HG03095 (cell line): Measurements from ENCODE around the gene RETN.
A peak's percentile ranks its signal among the peaks of the same experiment; 100 is the strongest.

Source experiments
- ATAC-seq: cut with Tn5 transposase; IDR thresholded peaks from one replicate; pipeline ENCODE4 v1.9.1; 2021; ENCODE audit warnings: moderate library complexity; ENCODE audit not compliant: unreplicated experiment

Gene RETN, protein sequence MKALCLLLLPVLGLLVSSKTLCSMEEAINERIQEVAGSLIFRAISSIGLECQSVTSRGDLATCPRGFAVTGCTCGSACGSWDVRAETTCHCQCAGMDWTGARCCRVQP

GRCh38 chr19:7668842-7669241 is at the start of gene RETN:
TSS of gene RETN (plus strand) at chr19:7669049. CDS start at chr19:7669327, 278 bp downstream.
- ATAC-seq, result no peak

DNA sequence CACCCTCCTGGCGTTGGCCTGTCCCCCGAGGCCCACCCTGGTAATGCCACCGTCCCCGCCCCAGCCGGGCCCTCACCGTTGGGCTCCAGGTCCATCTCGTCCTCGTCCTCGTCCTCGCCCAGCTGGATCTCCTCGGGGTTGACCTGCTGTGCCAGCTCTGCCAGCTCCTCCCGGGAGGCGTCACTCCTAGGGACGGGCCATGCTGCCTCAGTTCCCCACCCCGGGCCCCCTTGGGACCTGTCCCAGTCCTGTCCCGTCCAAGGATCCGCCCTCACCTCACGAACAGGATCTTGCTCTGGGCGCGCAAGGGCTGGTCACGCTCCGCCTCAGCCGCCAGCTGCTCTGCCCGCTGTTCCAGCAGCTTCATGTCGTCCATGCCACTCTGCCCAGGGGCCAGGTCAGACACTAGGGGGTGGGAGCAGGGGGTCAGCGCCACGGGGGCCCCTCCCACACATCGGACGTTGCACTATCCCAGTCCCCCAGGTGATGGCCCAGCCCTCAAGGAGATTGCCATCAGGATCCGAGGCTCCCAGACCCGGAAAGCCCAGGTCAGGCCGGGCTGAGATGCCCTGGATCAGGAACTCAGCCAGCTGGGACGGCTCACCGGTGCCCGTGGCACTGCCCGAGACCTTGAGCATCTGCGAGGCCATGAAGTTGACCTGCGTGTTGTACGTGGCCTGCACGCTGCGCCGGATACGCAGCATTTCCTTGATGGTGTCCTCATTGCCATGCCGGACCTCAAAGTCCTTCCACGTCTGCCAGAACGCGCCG is 49.0 kb upstream of the RETN start:
- no peak for ATAC-seq

- ATAC-seq, result no peak
These were observed 48.1 kb upstream of the RETN start for GRCh38 chr19:7620442-7621412.

- no peak for ATAC-seq
These were observed 45.7 kb upstream of the RETN start for GRCh38 chr19:7622933-7623685.

- ATAC-seq, result no peak
These were observed 44.9 kb upstream of the RETN start for GRCh38 chr19:7623725-7624603.

DNA sequence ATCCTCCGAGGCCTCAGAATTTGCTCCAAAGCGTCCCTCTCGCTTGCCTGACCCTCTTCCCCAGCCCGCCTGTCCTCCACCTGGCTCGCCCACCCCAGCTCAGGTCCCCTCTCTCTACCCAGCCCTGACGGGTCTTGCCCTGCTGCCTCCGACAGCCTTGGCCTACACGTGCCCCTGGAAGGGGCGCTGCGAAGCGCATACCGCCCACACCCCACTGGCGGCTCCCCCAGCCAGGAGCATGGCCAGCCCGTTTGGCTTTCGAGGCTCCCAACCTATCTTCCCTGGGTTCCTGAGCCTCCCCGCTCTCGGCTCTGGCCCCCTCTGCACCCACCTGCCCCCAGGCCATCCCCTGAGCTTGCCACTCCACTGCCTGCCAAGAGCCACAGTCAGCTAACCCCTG is 44.0 kb upstream of the RETN start:
- ATAC-seq, result no peak

- ATAC-seq, result no peak
These were observed 43.0 kb upstream of the RETN start for GRCh38 chr19:7625763-7626372.

DNA sequence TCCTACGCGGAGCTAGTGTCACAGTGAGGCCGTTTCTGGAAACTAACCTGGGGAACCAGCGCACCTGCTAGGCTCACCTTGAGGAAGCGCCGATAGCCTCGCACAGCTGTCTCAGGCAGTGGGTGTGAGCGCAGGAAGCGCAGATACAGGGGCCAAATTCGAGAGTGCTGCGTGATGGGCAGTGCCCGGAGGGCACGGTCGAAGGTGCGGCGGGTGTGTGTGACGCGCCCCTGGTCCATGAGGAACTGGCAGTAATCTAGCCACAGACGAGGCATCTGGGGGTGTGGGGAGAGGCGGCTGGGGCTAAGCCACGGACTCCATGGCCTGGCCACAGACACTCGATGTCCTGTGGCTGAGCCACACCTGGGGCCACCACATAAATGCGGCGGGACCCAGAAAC is 41.7 kb upstream of the RETN start:
- ATAC-seq, result no peak

DNA sequence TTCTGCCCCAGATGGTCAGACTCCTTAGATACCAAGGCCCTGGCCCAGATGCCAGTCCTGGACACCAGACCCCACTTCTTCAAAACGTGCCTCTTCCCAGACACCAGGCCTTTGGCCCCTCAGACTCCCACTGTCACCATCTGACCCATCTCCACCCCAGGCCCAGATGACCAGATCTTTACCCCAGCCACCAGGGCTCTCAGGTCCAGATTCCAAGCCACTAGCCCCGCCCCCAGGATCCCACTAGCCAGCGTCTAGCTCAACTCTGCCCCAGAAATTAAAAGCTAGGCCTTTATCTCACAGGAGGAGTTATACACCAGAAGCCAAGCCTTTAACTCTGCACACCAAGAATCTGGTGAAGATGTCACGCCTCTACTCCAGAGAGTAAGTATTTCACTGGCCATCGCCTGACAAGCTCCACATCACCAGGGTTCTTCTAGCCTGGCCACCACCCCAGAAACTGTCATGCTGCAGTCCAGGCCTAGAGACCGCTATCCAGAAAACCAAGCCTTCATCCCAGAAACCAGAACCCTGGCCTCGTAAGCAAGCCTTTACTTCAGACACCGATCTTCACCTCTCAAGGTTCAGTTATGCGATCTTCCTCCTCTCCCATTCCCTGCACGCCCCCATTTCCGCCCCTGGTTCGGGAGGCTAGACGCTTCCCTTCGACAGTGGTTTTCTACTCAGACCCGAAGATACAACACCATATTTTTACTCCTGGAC is 40.1 kb upstream of the RETN start:
- ATAC-seq, result no peak

GRCh38 chr19:7629347-7630054 is 39.3 kb upstream of the RETN start, which contains the start of the genes PET100 and XAB2:
TSS of gene PET100 (plus strand) at chr19:7629793. CDS start at chr19:7629834, 41 bp downstream.
TSS of gene XAB2 (minus strand) at chr19:7629545. CDS start at chr19:7629527, 18 bp downstream.
- ATAC-seq, result peak; percentile 75

DNA sequence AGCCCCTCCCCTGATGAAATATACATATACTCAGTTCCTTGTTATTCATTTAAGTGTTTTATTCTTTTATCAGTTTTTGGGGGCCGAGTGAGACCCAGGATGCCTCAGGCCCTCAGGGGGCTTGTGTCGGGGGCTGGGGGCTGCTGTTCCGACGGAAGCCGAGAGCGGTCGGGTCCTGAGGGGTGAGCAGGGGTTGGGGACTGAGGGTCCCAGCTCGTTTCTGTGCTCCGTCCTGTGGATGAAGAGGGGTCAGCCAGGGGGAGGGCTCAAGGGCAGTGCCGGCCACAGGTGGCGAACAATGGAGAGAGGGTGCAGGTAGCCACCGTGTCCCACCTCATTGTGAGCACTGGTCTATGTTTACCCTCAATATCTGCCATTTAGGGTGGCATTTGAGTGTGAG is 37.3 kb upstream of the RETN start:
- ATAC-seq, result no peak

DNA sequence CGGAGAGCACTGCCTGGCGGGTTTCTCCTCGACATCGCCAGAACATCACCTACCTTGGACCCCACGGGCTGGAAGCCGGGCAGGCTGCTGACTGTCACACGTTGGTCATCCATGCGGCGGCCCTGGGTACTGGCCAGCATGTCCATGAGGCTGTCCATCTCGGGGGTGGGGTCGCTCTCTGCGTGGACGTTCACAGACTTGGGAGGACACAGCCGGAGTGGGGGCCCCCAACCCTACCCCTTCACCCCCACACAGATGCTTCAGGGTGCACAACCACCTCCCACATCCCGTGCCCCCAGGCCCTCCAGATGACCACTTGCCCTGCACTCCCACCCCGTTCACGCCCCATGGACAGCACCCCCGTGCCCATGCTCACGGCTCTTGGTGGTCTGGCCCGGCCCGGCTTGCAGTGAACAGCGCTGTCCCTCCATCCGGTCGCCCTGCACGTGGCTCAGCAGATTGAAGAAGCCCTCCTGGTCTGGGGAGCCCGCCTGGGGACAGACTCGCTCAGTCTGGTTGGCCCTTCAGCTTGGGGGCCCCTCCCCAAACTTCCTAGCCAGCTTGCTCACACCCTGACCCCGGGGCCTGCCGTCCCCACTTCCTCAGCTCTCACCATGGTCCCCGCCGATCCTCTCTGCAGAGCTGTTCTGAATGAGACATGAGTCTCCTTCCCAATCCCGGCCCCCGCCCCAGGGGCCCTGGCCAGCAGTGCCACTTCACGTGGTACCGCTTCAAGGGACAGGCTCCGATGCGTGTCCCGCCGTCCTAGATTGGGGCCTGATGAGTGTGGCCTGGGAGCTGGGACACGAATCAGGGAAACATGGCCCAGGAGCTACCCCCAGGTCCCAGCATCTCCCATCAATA is 36.3 kb upstream of the RETN start:
- no peak for ATAC-seq

DNA sequence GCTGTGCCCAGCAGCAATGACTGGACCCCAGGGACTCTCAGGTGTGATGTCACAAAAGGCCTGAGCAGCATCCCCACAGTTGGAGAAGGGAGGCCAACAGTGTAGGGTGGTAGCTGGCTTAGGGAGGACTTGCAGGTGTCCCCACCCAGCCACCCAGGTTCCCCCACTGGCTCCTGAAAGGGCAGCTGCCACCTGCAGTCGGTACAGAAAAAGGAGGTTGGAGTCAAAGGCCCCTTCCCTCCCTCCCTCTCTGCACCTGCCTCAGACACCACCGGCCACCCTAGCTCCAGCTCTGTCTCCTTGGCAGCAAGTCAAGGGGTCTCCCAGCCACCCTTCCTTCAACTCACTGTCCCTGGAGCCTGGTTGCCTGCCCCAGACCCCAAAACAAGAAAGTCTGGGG is 35.2 kb upstream of the RETN start, which contains the start of gene PCP2:
PCP2 (minus strand) TSS at position 22 of the 400 bp plus-strand sequence. CDS start 262 bp downstream, outside the sequence.
- ATAC-seq, result no peak

GRCh38 chr19:7635670-7636069 is 33.2 kb upstream of the RETN start:
- ATAC-seq, result no peak

DNA sequence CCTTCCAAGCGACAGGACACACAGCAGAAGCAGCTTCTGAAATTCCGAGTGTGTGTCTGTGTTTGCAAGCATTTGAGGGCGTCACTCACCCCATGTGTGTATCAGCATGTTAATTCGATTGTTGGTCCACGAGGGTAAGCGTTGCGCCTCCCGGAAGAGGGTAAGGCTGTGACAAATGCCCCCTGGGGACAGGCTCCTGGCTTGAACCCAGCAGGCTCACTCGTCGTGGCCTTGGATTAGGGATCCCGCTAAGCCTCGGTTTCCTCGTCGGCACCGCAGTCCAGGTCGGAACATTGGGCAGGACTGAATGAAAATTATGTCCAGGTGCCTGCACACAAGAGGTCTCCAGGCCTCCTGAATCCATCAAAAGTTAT is 32.5 kb upstream of the RETN start:
- ATAC-seq, result no peak

GRCh38 chr19:7636691-7637373 is 32.0 kb upstream of the RETN start, which contains the start of gene STXBP2:
TSS of gene STXBP2 (plus strand) at chr19:7637110. CDS start at chr19:7637150, 40 bp downstream.
- peak; percentile 56 for ATAC-seq
